ENCODE measurements around the gene FAM221A.
"Not testable (repeated sequence)": the region's sequence is repeated elsewhere in the genome, so short reads cannot be mapped to it uniquely, and the experiment has no call there.

FAM221A gene

GRCh38 chr7:23714579-23714978 lies 34.6 kb downstream of the FAM221A start:
- DNase-seq (ENCODE audit: low spot score) = no peak
- TF ChIP-seq, protein P1, sequence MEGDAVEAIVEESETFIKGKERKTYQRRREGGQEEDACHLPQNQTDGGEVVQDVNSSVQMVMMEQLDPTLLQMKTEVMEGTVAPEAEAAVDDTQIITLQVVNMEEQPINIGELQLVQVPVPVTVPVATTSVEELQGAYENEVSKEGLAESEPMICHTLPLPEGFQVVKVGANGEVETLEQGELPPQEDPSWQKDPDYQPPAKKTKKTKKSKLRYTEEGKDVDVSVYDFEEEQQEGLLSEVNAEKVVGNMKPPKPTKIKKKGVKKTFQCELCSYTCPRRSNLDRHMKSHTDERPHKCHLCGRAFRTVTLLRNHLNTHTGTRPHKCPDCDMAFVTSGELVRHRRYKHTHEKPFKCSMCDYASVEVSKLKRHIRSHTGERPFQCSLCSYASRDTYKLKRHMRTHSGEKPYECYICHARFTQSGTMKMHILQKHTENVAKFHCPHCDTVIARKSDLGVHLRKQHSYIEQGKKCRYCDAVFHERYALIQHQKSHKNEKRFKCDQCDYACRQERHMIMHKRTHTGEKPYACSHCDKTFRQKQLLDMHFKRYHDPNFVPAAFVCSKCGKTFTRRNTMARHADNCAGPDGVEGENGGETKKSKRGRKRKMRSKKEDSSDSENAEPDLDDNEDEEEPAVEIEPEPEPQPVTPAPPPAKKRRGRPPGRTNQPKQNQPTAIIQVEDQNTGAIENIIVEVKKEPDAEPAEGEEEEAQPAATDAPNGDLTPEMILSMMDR (IDR thresholded peaks at IDR 0.05; ENCODE audit: extremely low read depth, missing control alignments) = no peak

DNA sequence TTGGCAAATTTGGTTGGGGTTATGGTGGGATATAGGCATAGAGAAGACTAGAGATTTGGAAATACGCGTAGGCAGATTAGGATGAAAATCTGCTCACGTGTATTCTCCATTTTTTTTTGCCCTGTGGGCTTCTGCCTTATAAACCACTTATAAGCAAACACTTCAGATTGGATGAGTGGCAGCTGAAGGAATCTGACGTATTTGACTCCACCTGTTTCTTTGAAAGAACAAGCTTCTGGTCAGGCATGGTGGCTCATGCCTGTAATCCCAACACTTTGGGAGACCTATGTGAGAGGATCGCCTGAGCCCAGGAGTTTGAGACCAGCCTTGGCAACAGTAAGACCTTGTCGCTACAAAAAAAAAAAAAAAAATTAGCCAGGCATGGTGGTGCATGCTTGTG lies 35.1 kb downstream of the FAM221A start:
- TF ChIP-seq, protein P1 (IDR thresholded peaks at IDR 0.05; ENCODE audit: extremely low read depth, missing control alignments) = no peak
- no peak for DNase-seq (ENCODE audit: low spot score)

DNA sequence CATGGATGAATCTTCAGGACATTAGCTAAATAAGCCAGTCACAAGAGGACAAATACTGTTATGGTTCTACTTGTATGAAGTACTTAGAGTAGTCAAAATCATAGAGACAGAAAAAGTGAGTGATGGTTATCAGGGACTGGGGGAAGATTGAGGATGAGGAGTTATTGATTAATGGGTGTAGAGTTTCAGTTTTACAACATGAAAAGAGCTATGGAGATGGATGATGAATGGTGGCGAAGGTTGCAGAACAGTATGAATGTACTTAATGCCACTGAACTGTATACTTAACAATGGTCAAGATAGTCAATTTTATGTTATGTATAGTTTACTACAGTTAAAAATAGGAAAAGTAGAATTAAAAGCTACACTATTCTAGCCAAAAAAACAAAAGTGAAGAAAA lies 37.8 kb downstream of the FAM221A start:
- DNase-seq (ENCODE audit: low spot score) = no peak
- TF ChIP-seq, protein P1 (IDR thresholded peaks at IDR 0.05; ENCODE audit: extremely low read depth, missing control alignments) = no peak

DNA sequence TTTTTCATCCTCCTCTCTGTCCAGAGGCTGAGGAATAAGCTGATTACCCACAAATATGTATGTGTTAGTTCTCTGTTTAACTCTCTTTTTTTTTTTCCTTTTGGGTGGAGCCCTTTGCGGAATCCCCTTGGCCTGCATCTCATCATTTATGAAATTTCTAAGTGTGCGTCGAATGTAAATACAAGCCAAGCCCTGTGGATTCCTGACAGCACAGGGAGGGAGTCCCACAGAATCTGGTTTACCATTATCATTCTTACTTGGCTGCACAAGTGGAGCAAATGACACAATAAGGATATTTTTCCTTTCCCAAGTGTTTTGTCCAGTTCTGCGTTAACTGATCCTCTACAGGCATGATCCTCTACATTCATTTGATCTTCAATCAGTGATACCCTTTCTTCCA lies 41.5 kb downstream of the FAM221A start:
- TF ChIP-seq, protein P1 (IDR thresholded peaks at IDR 0.05; ENCODE audit: extremely low read depth, missing control alignments) = no peak
- no peak for DNase-seq (ENCODE audit: low spot score)

DNA sequence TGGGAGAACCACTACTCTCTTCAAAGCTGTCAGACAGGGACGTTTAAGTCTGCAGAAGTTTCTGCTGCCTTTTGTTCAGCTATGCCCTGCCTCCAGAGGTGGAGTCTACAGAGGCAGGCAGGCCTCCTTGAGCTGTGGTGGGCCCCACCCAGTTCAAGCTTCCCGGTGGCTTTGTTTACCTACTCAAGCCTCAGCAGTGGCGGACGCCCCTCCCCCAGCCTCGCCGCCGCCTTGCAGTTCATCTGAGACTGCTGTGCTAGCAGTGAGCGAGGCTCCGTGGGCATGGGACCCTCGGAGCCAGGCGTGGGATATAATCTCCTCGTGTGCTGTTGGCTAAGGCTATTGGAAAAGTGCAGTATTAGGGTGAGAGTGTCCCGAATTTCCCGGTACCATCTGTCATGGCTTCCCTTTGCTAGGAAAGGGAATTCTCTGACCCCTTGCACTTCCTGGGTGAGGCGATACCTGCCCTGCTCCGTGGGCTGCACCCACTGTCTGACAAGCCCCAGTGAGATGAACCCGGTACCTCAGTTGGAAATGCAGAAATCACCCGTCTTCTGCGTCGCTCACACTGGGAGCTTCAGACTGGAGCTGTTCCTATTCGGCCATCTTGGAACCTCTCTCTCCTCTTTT lies 42.7 kb downstream of the FAM221A start:
- not testable (repeated sequence) for DNase-seq (ENCODE audit: low spot score)

DNA sequence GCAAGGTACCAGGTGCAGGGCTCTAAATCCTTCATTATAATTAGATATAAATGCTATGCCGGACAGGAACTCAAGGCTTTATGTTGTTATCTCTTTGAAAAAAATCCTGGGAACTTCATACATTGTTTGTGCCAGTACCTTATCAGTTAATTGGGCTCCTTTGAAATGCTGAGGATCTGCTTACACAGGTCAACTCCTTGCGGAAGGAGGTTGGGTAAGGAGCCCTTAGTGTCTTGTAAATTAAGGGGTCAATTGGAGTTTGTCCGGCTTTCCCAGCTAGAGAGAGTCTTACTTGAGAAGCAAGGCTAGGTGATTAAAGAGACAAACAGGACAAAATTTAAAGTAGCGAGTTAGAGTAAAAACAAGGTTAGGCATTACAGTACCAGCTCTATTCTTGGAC lies 44.1 kb downstream of the FAM221A start:
- not testable (repeated sequence) for DNase-seq (ENCODE audit: low spot score)

DNA sequence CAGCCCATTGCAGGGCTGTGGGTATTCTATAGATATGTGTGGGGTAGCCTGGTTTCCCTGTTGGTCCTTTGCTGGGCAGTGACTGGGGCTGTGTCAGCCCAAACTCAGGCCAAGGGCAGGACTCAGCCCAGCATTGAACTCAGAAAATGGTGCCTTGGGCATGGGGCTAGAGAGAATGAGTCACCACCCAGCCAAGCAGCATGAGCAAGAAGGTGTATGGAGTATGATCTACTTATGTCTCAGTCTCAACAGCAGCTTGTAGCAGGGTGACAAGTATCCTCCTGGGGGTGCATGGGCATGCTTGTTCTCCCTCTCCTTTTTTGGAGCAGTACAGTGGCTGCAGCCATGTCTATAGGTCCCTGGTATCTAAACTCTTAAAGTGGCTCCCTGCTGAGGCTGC lies 62.1 kb downstream of the FAM221A start:
- DNase-seq (ENCODE audit: low spot score) = no peak

GRCh38 chr7:23743226-23743625 lies 63.2 kb downstream of the FAM221A start:
- TF ChIP-seq, protein P1 (IDR thresholded peaks at IDR 0.05; ENCODE audit: extremely low read depth, missing control alignments) = no peak
- no peak for DNase-seq (ENCODE audit: low spot score)

More for the DNA sequence above, 62.1 kb downstream of the FAM221A start:
- TF ChIP-seq, protein P1 (IDR thresholded peaks at IDR 0.05; ENCODE audit: extremely low read depth, missing control alignments) = no peak

Measured in GM20000 (cell line).